Astrocyte of the spinal cord (primary cell): Measurements from ENCODE around the gene SERINC5.

ENCODE experiments used
- DNase-seq: peaks from one replicate; pipeline ENCODE4 v3.0.0; 2011; ENCODE audit warnings: low read depth, low spot score
- H3K4me3 ChIP-seq: 2 replicates; pipeline ENCODE4 v1.5.1; 2011; ENCODE audit warnings: low read depth, mild to moderate bottlenecking, low read length, moderate library complexity
- in situ Hi-C: cut with HindIII; loops from 2 replicates; pipeline ENCODE4 v1.10.0; 2017; ENCODE audit warnings: low sequenced_read_pairs
- TF ChIP-seq, protein P1 (sequence below): IDR thresholded peaks from 2 replicates; pipeline ENCODE4 v1.5.1; 2012; ENCODE audit warnings: low read depth, mild to moderate bottlenecking, low read length, inconsistent platforms

The SERINC5 gene

GRCh38 chr5:80106916-80107315 lies 148.9 kb downstream of the SERINC5 start:
- in situ Hi-C loops: no loop called here
- no peak for DNase-seq
- TF ChIP-seq, protein P1, sequence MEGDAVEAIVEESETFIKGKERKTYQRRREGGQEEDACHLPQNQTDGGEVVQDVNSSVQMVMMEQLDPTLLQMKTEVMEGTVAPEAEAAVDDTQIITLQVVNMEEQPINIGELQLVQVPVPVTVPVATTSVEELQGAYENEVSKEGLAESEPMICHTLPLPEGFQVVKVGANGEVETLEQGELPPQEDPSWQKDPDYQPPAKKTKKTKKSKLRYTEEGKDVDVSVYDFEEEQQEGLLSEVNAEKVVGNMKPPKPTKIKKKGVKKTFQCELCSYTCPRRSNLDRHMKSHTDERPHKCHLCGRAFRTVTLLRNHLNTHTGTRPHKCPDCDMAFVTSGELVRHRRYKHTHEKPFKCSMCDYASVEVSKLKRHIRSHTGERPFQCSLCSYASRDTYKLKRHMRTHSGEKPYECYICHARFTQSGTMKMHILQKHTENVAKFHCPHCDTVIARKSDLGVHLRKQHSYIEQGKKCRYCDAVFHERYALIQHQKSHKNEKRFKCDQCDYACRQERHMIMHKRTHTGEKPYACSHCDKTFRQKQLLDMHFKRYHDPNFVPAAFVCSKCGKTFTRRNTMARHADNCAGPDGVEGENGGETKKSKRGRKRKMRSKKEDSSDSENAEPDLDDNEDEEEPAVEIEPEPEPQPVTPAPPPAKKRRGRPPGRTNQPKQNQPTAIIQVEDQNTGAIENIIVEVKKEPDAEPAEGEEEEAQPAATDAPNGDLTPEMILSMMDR: no peak
- no peak overlapping the region for H3K4me3 ChIP-seq

DNA sequence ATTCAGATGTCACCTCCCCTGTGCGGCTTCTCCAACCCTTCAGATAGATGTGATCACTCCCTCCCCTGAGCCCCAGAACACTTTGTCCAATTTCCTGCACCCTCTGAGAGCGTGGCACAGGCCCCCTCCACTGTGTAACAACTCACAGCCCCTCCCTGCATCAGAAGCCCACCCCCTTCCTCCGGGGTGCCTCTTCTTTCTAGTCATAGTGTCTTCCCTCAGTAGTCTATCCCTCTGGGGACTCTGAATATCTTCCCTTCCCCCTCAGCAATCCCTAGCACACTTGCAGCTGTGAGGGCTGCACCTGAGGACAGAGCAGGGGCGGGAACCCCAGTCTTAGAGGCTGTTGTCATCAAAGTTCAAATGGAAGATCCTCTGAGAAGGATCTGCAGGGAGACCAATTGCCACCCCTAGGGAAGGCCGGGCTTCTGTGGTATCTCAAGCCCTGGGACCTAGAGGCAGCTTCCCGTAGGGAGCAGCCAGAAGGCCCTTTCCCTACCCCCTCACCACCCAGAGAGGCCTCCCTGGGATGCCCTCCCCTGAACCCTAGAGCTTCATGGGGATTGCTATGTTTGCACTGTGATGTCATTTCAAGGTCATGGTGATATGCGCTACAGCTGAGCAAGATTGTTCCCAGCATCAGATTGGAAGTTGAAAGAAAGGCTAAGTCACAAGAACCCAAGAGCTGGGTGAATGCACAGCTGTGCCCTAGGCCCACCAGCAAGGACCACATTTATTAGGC lies 150.0 kb downstream of the SERINC5 start:
- in situ Hi-C loops: no loop called here
- TF ChIP-seq, protein P1: no peak
- no peak overlapping the region for H3K4me3 ChIP-seq
- no peak for DNase-seq

DNA sequence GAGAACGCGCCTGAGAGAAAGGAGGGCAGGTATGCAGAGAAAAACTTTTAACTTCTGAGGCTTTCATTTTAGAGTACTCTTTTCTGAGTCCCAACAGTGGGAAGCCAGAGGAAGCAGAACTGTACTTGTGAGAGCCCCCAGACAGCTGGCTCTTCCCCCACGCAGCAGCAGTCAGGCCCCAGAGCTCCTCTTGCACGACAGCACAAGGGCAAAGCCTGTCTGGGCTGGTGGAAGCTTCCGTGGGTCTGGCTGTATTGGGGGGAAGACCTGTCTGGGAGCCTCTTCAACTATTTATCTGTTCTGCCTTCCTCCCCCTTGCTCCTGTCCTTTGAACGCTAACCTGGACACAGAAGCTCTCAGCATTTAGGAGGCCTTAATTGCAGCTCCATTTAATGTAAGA lies 152.5 kb downstream of the SERINC5 start:
- DNase-seq: no peak
- TF ChIP-seq, protein P1: no peak
- in situ Hi-C loops: no loop called here
- H3K4me3 ChIP-seq: no peak overlapping the region

- TF ChIP-seq, protein P1: no peak
- in situ Hi-C loops: no loop called here
- no peak overlapping the region for H3K4me3 ChIP-seq
- DNase-seq: no peak
Observed at GRCh38 chr5:80101993-80102392, 153.9 kb downstream of the SERINC5 start.

GRCh38 chr5:80097451-80097850 lies 158.4 kb downstream of the SERINC5 start:
- TF ChIP-seq, protein P1: no peak
- DNase-seq: no peak
- in situ Hi-C loops: no loop called here
- no peak overlapping the region for H3K4me3 ChIP-seq

GRCh38 chr5:80094236-80094738 lies 161.6 kb downstream of the SERINC5 start:
- in situ Hi-C loops: no loop called here

More at GRCh38 chr5:80094236-80094738, 161.6 kb downstream of the SERINC5 start:
- TF ChIP-seq, protein P1: no peak
- DNase-seq: no peak
- no peak overlapping the region for H3K4me3 ChIP-seq
